DOHH2 (cell line): ENCODE data around the gene RIPK3.

ENCODE experiments used
- CTCF ChIP-seq: fragments of 200-600 bp; sonication (generic); IDR thresholded peaks from one replicate; pipeline ENCODE4 v1.5.1; 2014; ENCODE audit warnings: antibody characterized with exemption, mild to moderate bottlenecking, low read depth, low read length; ENCODE audit not compliant: poor library complexity, severe bottlenecking
- EZH2phosphoT487 ChIP-seq: fragments of 200-600 bp; sonication (generic); IDR thresholded peaks from 2 replicates; pipeline ENCODE4 v1.6.1; 2017; ENCODE audit warnings: borderline replicate concordance, mild to moderate bottlenecking, antibody characterized with exemption, low read length, moderate library complexity, mixed read lengths

- no peak for TF ChIP-seq CTCF
- no peak for TF ChIP-seq EZH2phosphoT487
Observed at GRCh38 chr14:24369463-24369862, 29.7 kb upstream of the RIPK3 start.
